GM12878 (cell line): ENCODE measurements around the gene SETDB1. TPM values are rescaled to one million over a fixed set of nuclear protein-coding genes. Genes with fewer than 3 reads are reported as not detected.

Experiments
- CBFB ChIP-seq: IDR thresholded peaks from 2 replicates; pipeline ENCODE4 v1.6.1; 2016; ENCODE audit warnings: antibody characterized with exemption, low read depth
- CBX3 ChIP-seq: fragments of 200-600 bp; sonication (generic); IDR thresholded peaks from 2 replicates; pipeline ENCODE4 v1.6.1; 2016; ENCODE audit warnings: low read depth, borderline replicate concordance
- CEBPB ChIP-seq, 2 experiments: fragments of 150-350 bp in 1 of 2; IDR thresholded peaks; 2 replicates each; pipeline ENCODE4 v1.6.1; 2012 to 2014; ENCODE audit warnings: low read depth in 2 of 2, low read length in 2 of 2, borderline replicate concordance in 1 of 2, inconsistent platforms in 1 of 2
- CHD1 ChIP-seq: IDR thresholded peaks from 2 replicates; pipeline ENCODE4 v1.6.1; 2012; ENCODE audit warnings: low read depth, low read length, improper control_type of control experiment
- DPF2 ChIP-seq: fragments of 450-650 bp; IDR thresholded peaks from 2 replicates; pipeline ENCODE4 v1.6.1; 2017; ENCODE audit warnings: mild to moderate bottlenecking
- E4F1 ChIP-seq: fragments of 450-650 bp; IDR thresholded peaks from 2 replicates; pipeline ENCODE4 v1.6.1; 2018; ENCODE audit warnings: borderline replicate concordance, mild to moderate bottlenecking; ENCODE audit not compliant: partially characterized antibody
- EP300 ChIP-seq, 2 experiments: fragments of 150-350 bp in 1 of 2; IDR thresholded peaks; 2 replicates each; pipeline ENCODE4 v1.6.1; 2011 to 2012; ENCODE audit warnings: low read depth in 2 of 2, low read length in 2 of 2, borderline replicate concordance in 1 of 2, improper control_type of control experiment in 1 of 2, inconsistent platforms in 1 of 2; ENCODE audit not compliant: control insufficient read depth in 1 of 2
- FOXK2 ChIP-seq: fragments of 450-650 bp; IDR thresholded peaks from 2 replicates; pipeline ENCODE4 v1.6.1; 2017; ENCODE audit warnings: mild to moderate bottlenecking, moderate library complexity
- MYC ChIP-seq: IDR thresholded peaks from 2 replicates; pipeline ENCODE4 v1.6.1; 2011; ENCODE audit warnings: mild to moderate bottlenecking, low read length, moderate library complexity, inconsistent platforms; ENCODE audit not compliant: insufficient read depth, insufficient replicate concordance, insufficient read length, severe bottlenecking
- POLR2AphosphoS5 ChIP-seq: IDR thresholded peaks from 2 replicates; pipeline ENCODE4 v1.6.1; 2011; ENCODE audit warnings: mild to moderate bottlenecking, low read length, inconsistent platforms
- RAD21 ChIP-seq: IDR thresholded peaks from 2 replicates; pipeline ENCODE4 v1.6.1; 2011; ENCODE audit warnings: mild to moderate bottlenecking, low read depth, low read length, moderate library complexity; ENCODE audit not compliant: insufficient read depth
- RB1 ChIP-seq: fragments of 450-650 bp; formaldehyde crosslinking; IDR thresholded peaks from 2 replicates; pipeline ENCODE4 v1.6.1; 2017; ENCODE audit warnings: mild to moderate bottlenecking, borderline replicate concordance
- SIX5 ChIP-seq: IDR thresholded peaks from 2 replicates; pipeline ENCODE4 v1.6.1; 2011; ENCODE audit warnings: mild to moderate bottlenecking, low read depth, low read length, moderate library complexity; ENCODE audit not compliant: severe bottlenecking
- SMAD5 ChIP-seq: IDR thresholded peaks from 2 replicates; pipeline ENCODE4 v1.6.1; 2016; ENCODE audit warnings: antibody characterized with exemption, low read depth
- STAT3 ChIP-seq: IDR thresholded peaks from 2 replicates; pipeline ENCODE4 v1.6.1; 2011; ENCODE audit warnings: low read depth, low read length, improper control_type of control experiment
- SUPT20H ChIP-seq: IDR thresholded peaks from 2 replicates; pipeline ENCODE4 v1.6.1; 2011; ENCODE audit warnings: low read depth, mild to moderate bottlenecking, low read length, moderate library complexity, borderline replicate concordance; ENCODE audit not compliant: control insufficient read depth
- USF1 ChIP-seq: IDR thresholded peaks from 2 replicates; pipeline ENCODE4 v1.6.1; 2011; ENCODE audit warnings: borderline replicate concordance, low read depth, mild to moderate bottlenecking, moderate library complexity, mixed read lengths, low read length; ENCODE audit not compliant: insufficient read depth; ENCODE audit errors: extremely low read length
- USF2 ChIP-seq: IDR thresholded peaks from 2 replicates; pipeline ENCODE4 v1.6.1; 2011; ENCODE audit warnings: low read depth, low read length, improper control_type of control experiment, borderline replicate concordance
- YY1 ChIP-seq: IDR thresholded peaks from 2 replicates; pipeline ENCODE4 v1.6.1; 2011; ENCODE audit warnings: low read depth, mild to moderate bottlenecking, low read length
- ZNF384 ChIP-seq: IDR thresholded peaks from 2 replicates; pipeline ENCODE4 v1.6.1; 2012; ENCODE audit warnings: low read depth, mild to moderate bottlenecking, low read length, improper control_type of control experiment, borderline replicate concordance
- polyA plus RNA-seq, 11 experiments: library from polyadenylated mRNA; depleted of rRNA in 4 of 11; unstranded in 6 of 11; stranded (reverse) in 5 of 11; fragments of >200 nt; fragmentation: Nextera tagmentation in 4 of 11; fragmentation: Illumina TruSeq in 1 of 11; extraction: Ambion mirVana in 4 of 11; extraction: Trizol in 1 of 11; gene quantifications; 1 replicate in 1 of 11; 2 replicates in 10 of 11; pipeline versions ENCODE4 v1.2.1 to v1.2.3, GENCODE V29; 2011 to 2016; ENCODE audit warnings: inconsistent platforms in 2 of 11, missing spikeins in 2 of 11, low read depth in 1 of 11
- total RNA-seq, 4 experiments: library from RNA; depleted of rRNA in 3 of 4; stranded (reverse); fragments of >200 nt in 3 of 4; fragmentation: Illumina TruSeq in 1 of 4; extraction: Trizol in 1 of 4; gene quantifications; 2 replicates each; pipeline versions ENCODE4 v1.2.1 to v1.2.3, GENCODE V29; 2013 to 2021
- TF ChIP-seq, protein P1 (sequence below): fragments of 450-650 bp; IDR thresholded peaks from 2 replicates; pipeline ENCODE4 v1.6.1; 2017; ENCODE audit warnings: borderline replicate concordance
- TF ChIP-seq, protein P2 (sequence below): fragments of 450-650 bp; IDR thresholded peaks from 2 replicates; pipeline ENCODE4 v1.6.1; 2017; ENCODE audit warnings: mild to moderate bottlenecking

The SETDB1 gene
- total and polyA plus RNA-seq, 10 of the 15 experiments (the other 5 are each of a cell fraction or from before 2014, with no cell fraction given) = 14.3 to 56.7 (median 35.7) TPM

DNA sequence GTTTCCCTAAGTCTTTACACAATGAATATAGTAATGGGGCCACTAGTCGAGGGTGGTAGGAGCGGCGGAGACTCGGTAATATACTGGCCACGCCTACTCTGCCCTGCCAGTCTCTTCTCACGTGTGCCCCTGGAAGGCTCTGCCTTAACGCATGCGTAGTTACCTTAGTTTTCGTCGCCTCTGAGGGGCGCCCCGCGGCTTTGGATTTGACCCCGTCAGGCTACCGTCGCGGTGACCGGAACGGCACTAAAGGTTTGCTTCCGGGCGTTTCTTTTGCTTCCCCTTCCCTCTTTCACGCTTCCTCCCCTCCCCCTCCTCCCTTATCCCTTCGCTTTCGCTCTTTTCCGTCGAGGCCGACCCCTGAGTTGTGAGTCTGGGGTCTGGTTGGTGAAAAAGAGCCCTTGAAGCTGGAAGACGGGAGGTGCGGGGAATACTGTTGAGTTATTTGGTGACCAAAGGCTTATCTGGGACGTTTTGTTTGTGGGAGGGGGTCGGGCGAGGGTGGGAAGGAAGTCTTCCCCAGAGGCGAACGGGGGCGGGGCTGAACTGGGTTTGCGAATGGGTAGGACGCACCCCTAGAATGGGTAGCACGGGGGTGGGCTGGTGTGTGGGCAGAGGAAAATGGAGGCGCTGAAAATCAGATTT lies at the start of gene SETDB1 (continued):
- TF ChIP-seq E4F1 = peak; percentile 43
- TF ChIP-seq EP300 (IDR thresholded peaks at IDR 0.05; ENCODE audit: borderline replicate concordance in 1 of 2, control insufficient read depth in 1 of 2, low read depth in 2 of 2, low read length in 2 of 2) = peak; percentile 26 to 38; a peak in 1 of 4 replicates
- TF ChIP-seq STAT3 = no peak
- peak; percentile 47 for TF ChIP-seq USF2
- TF ChIP-seq FOXK2 = no peak
- TF ChIP-seq, protein P1, sequence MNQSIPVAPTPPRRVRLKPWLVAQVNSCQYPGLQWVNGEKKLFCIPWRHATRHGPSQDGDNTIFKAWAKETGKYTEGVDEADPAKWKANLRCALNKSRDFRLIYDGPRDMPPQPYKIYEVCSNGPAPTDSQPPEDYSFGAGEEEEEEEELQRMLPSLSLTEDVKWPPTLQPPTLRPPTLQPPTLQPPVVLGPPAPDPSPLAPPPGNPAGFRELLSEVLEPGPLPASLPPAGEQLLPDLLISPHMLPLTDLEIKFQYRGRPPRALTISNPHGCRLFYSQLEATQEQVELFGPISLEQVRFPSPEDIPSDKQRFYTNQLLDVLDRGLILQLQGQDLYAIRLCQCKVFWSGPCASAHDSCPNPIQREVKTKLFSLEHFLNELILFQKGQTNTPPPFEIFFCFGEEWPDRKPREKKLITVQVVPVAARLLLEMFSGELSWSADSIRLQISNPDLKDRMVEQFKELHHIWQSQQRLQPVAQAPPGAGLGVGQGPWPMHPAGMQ = no peak
- TF ChIP-seq CEBPB (IDR thresholded peaks at IDR 0.05; ENCODE audit: borderline replicate concordance in 1 of 2, low read depth in 2 of 2, low read length in 2 of 2) = no peak
- TF ChIP-seq POLR2AphosphoS5 = peak; percentile 47; the same call in 1 of the 2 replicates
- TF ChIP-seq USF1 = peak; percentile 62
- TF ChIP-seq CHD1 = no peak
- TF ChIP-seq, protein P2, sequence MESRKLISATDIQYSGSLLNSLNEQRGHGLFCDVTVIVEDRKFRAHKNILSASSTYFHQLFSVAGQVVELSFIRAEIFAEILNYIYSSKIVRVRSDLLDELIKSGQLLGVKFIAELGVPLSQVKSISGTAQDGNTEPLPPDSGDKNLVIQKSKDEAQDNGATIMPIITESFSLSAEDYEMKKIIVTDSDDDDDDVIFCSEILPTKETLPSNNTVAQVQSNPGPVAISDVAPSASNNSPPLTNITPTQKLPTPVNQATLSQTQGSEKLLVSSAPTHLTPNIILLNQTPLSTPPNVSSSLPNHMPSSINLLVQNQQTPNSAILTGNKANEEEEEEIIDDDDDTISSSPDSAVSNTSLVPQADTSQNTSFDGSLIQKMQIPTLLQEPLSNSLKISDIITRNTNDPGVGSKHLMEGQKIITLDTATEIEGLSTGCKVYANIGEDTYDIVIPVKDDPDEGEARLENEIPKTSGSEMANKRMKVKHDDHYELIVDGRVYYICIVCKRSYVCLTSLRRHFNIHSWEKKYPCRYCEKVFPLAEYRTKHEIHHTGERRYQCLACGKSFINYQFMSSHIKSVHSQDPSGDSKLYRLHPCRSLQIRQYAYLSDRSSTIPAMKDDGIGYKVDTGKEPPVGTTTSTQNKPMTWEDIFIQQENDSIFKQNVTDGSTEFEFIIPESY = no peak
- TF ChIP-seq CBFB = peak; percentile 73
- TF ChIP-seq RB1 = 0 out of 2 replicates have a peak, but pooled peaks have one; percentile 21
- no peak; the same call in 1 of the 2 replicates for TF ChIP-seq SMAD5
- TF ChIP-seq RAD21 = no peak
- no peak for TF ChIP-seq DPF2
- TF ChIP-seq CBX3 = no peak
- TF ChIP-seq MYC = no peak
- TF ChIP-seq SIX5 = peak; percentile 40
- no peak for TF ChIP-seq ZNF384
- TF ChIP-seq YY1 = peak; percentile 53
- no peak for TF ChIP-seq SUPT20H
